Tibial nerve (tissue), 4 donors: ENCODE results near the gene ABCG5. TPM values are rescaled to one million over a fixed set of nuclear protein-coding genes. Genes with fewer than 3 reads are reported as not detected.
A peak's percentile ranks its signal among the peaks of the same experiment; 100 is the strongest.

ENCODE experiments used
- DNase-seq, 2 donors: peaks; one replicate each; pipeline ENCODE4 v3.0.0-alpha.2; 2019; ENCODE audit warnings: low spot score in 2 of 2
- H3K27ac ChIP-seq, 4 donors: fragments of 200-600 bp; sonication (generic) in 3 of 4; one replicate each; pipeline ENCODE4 v1.5.1; 2017 to 2019; ENCODE audit warnings: mild to moderate bottlenecking in 1 of 4
- H3K27me3 ChIP-seq, 2 donors: fragments of 200-600 bp; sonication (generic) in 1 of 2; one replicate each; pipeline versions ENCODE4 v1.5.1 to v1.6.0; 2017 to 2019
- H3K36me3 ChIP-seq, 3 donors: fragments of 200-600 bp; sonication (generic); one replicate each; pipeline ENCODE4 v1.5.1; 2018 to 2019
- H3K4me1 ChIP-seq, 4 donors: fragments of 200-600 bp; sonication (generic) in 3 of 4; one replicate each; pipeline ENCODE4 v1.5.1; 2017 to 2019
- H3K4me3 ChIP-seq, 4 donors: fragments of 200-600 bp; sonication (generic) in 3 of 4; one replicate each; pipeline ENCODE4 v1.5.1; 2017 to 2019; ENCODE audit warnings: mild to moderate bottlenecking in 1 of 4, moderate library complexity in 1 of 4
- H3K9me3 ChIP-seq, 4 donors: fragments of 200-600 bp; sonication (generic) in 3 of 4; one replicate each; pipeline ENCODE4 v1.5.1; 2017 to 2019
- CTCF ChIP-seq, 5 experiments: fragments of 200-600 bp in 3 of 5; fragments of 450-650 bp in 2 of 5; sonication (generic) in 3 of 5; IDR thresholded peaks; one replicate each; pipeline ENCODE4 v1.5.1; 2016 to 2019; ENCODE audit warnings: antibody characterized with exemption in 5 of 5, mild to moderate bottlenecking in 3 of 5, moderate library complexity in 2 of 5
- EP300 ChIP-seq, 2 donors: sonication (generic); formaldehyde crosslinking; IDR thresholded peaks; one replicate each; pipeline ENCODE4 v1.6.1; 2017; ENCODE audit warnings: antibody characterized with exemption in 2 of 2, mild to moderate bottlenecking in 1 of 2
- POLR2A ChIP-seq, 2 donors: fragments of 450-650 bp; IDR thresholded peaks; one replicate each; pipeline ENCODE4 v1.6.1; 2017; ENCODE audit warnings: antibody characterized with exemption in 2 of 2, mild to moderate bottlenecking in 2 of 2, moderate library complexity in 2 of 2
- WGBS, 2 donors: methylation state at CpG; one replicate each; pipeline ENCODE4 v1.1.5; 2018; 5-methylcytosine and 5-hydroxymethylcytosine counted together
- total RNA-seq, 4 donors: library from RNA; depleted of rRNA; stranded (reverse); fragments of >200 nt; gene quantifications; one replicate each; pipeline ENCODE4 v1.1.0, GENCODE V29; 2016

The ABCG5 gene
- total RNA-seq, 4 donors from 2014 or later: not detected

- H3K9me3 ChIP-seq: no peaks in the 10 kb centered on the region
- peaks cover 0 to 68% (median 0%) of the 10 kb centered on the region in 3 donors for H3K36me3 ChIP-seq
- H3K27me3 ChIP-seq: no peaks in the 10 kb centered on the region
- H3K4me3 ChIP-seq: no peak overlapping the region
- peaks cover 0 to 4% (median 0%) of the 10 kb centered on the region in 4 donors for H3K4me1 ChIP-seq
- TF ChIP-seq POLR2A (IDR thresholded peaks at IDR 0.05): no peak
- no peak for TF ChIP-seq CTCF (IDR thresholded peaks at IDR 0.05)
- TF ChIP-seq EP300 (IDR thresholded peaks at IDR 0.05): no peak
- H3K27ac ChIP-seq: no peak overlapping the region
- DNase-seq: no peak
- WGBS, 2 donors: 94 to 96% methylated on average over 2 of the region's 2 CpGs
Measured at GRCh38 chr2:43791035-43791765, 47.4 kb downstream of the ABCG5 start.

DNA sequence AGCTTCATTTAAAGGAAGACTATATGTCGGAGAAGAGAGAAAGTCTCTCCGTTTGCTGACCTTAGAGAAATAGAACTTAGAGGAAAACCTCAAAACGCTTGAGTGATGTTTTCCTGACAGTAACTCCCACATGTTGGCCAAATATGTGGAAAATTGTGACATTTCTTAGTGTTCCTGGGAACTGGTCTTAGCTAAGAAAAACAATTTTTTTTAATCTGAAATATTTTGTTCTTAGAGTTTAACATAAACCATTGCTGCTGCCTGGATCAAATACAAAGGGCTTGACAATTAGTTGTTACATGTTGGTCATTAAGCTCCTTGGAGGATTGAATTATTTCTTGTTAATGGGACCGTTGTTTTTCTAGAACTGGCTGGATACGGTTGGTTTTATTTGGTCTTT is 48.5 kb downstream of the ABCG5 start:
- Histone ChIP-seq H3K36me3 (peaks cover 0 to 64% (median 0%) of the 10 kb centered on the region in 3 donors), H3K27ac (peak overlapping the region in 3 of 4 donors; percentile 9 to 58 (median 29)), H3K27me3 (no peaks in the 10 kb centered on the region), H3K4me1 (peaks cover 0 to 4% (median 0%) of the 10 kb centered on the region in 4 donors), H3K9me3 (no peaks in the 10 kb centered on the region), H3K4me3 (no peak overlapping the region)
- TF ChIP-seq CTCF (IDR thresholded peaks at IDR 0.05) (no peak), POLR2A (IDR thresholded peaks at IDR 0.05) (no peak), EP300 (IDR thresholded peaks at IDR 0.05) (peak in 1 of 2 donors; percentile 46)
- 53 to 59% methylated on average over 5 of the region's 5 CpGs for WGBS, 2 donors
- DNase-seq: no peak

GRCh38 chr2:43788646-43789045 is 50.0 kb downstream of the ABCG5 start:
- Histone ChIP-seq H3K27me3 (no peaks in the 10 kb centered on the region), H3K27ac (no peak overlapping the region), H3K4me3 (no peak overlapping the region), H3K36me3 (peaks cover 0 to 67% (median 0%) of the 10 kb centered on the region in 3 donors), H3K4me1 (peaks cover 0 to 4% (median 0%) of the 10 kb centered on the region in 4 donors), H3K9me3 (no peaks in the 10 kb centered on the region)
- no peak for DNase-seq
- 81 to 86% methylated on average over 1 of the region's 1 CpG for WGBS, 2 donors
- TF ChIP-seq CTCF (IDR thresholded peaks at IDR 0.05) (no peak), POLR2A (IDR thresholded peaks at IDR 0.05) (no peak), EP300 (IDR thresholded peaks at IDR 0.05) (no peak)

DNA sequence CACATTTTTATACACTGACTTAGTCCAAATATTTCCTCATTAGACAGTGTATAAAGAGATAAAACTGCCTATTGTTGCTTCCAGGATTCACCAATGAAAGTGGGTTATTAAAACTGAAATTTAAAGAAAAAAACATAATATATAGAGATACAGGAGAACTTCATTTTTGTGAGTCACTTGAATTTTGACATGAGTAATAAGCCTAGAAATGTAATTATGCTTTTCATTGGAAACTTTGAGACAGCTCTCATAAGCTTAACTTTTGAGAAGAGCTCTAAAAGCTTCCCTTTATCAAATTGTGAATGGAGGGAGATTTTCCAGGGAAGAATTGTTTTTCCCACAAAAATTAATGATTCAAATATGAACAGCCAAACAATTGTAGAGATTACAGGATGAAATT is 50.7 kb downstream of the ABCG5 start:
- Histone ChIP-seq H3K36me3 (peaks cover 0 to 60% (median 0%) of the 10 kb centered on the region in 3 donors), H3K27ac (no peak overlapping the region), H3K9me3 (no peaks in the 10 kb centered on the region), H3K4me3 (no peak overlapping the region), H3K27me3 (no peaks in the 10 kb centered on the region), H3K4me1 (peaks cover 0 to 4% (median 0%) of the 10 kb centered on the region in 4 donors)
- TF ChIP-seq EP300 (IDR thresholded peaks at IDR 0.05) (no peak), CTCF (IDR thresholded peaks at IDR 0.05) (no peak), POLR2A (IDR thresholded peaks at IDR 0.05) (no peak)
- DNase-seq: no peak

DNA sequence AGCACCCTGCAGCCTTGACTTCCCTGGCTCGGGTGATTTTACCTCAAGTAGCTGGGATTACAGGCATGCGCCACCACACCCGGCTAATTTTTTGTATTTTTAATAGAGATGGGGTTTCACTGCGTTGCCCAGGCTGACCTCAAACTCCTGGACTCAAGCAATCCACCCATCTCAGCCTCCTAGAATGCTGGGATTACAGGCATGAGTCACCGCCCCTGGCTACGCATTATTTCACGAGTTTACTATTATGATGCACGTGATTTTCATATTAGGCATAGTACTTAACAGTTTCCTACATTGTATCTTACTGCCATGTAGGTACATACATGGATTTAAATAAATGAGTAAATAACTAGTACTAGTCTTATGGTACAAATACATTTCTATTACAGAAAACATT is 60.4 kb downstream of the ABCG5 start:
- peaks cover 0 to 33% (median 0%) of the 10 kb centered on the region in 3 donors for H3K36me3 ChIP-seq
- peaks cover 0 to 16% (median 3%) of the 10 kb centered on the region in 4 donors for H3K4me1 ChIP-seq
- no peak for DNase-seq
- no peaks in the 10 kb centered on the region for H3K9me3 ChIP-seq
- no peak overlapping the region for H3K27ac ChIP-seq
- TF ChIP-seq CTCF (IDR thresholded peaks at IDR 0.05) (no peak), EP300 (IDR thresholded peaks at IDR 0.05) (no peak), POLR2A (IDR thresholded peaks at IDR 0.05) (no peak)
- H3K27me3 ChIP-seq: no peaks in the 10 kb centered on the region
- no peak overlapping the region for H3K4me3 ChIP-seq
- 93 to 96% methylated on average over 8 of the region's 8 CpGs for WGBS, 2 donors
